IMR-90 (cell line): ENCODE measurements around the gene POLR2E. TPM values are rescaled to one million over a fixed set of nuclear protein-coding genes. Genes with fewer than 3 reads are reported as not detected.

ENCODE experiments used
- ATAC-seq: fragments of 200-7000 bp; cut with Tn5 transposase; 2 replicates; pipeline ENCODE4 v1.9.1; 2020; ENCODE audit warnings: low read depth, mild to moderate bottlenecking, moderate library complexity
- BruUV-seq: library from RNA; stranded (reverse); fragments of 400-500 nt; replicated peaks from 2 replicates; lab custom pipeline; 2021; lab: Mats Ljungman, UMichigan
- CTCF ChIA-PET: fragments of 300-600 bp; formaldehyde crosslinking; extraction: SDS; loops from one replicate; lab custom pipeline; 2021; ENCODE audit warnings: antibody characterized with exemption; lab: Yijun Ruan, JAX
- POLR2A ChIA-PET: fragments of 300-600 bp; sonication (Branson Sonifier 250); formaldehyde crosslinking; loops from one replicate; lab custom pipeline; 2022; ENCODE audit warnings: antibody characterized with exemption; ENCODE audit not compliant: unreplicated experiment; lab: Charles Lee
- DNase-seq: peaks from one replicate; pipeline ENCODE4 v3.0.0; 2013
- H2AFZ ChIP-seq: replicated peaks from 2 replicates; pipeline ENCODE3; 2013; ENCODE audit warnings: low read length, mild to moderate bottlenecking; ENCODE audit not compliant: poor library complexity
- H2AK5ac ChIP-seq: 2 replicates; pipeline ENCODE4 v1.6.1; 2013; ENCODE audit warnings: low read depth, low read length, inconsistent platforms
- H2AK9ac ChIP-seq: replicated peaks from 2 replicates; pipeline ENCODE3; 2013; ENCODE audit warnings: mild to moderate bottlenecking, low read depth, low read length, moderate library complexity; ENCODE audit not compliant: poor library complexity
- H2BK120ac ChIP-seq: 2 replicates; pipeline ENCODE4 v1.6.1; 2013; ENCODE audit warnings: low read depth, low read length, inconsistent platforms
- H2BK15ac ChIP-seq: 3 replicates; pipeline ENCODE4 v1.6.1; 2013; ENCODE audit warnings: low read depth, low read length, inconsistent platforms
- H2BK20ac ChIP-seq: 2 replicates; pipeline ENCODE4 v1.6.1; 2013; ENCODE audit warnings: low read depth, mild to moderate bottlenecking, inconsistent platforms, low read length, moderate library complexity
- H2BK5ac ChIP-seq: 2 replicates; pipeline ENCODE4 v1.6.1; 2013; ENCODE audit warnings: mild to moderate bottlenecking, low read depth, low read length, inconsistent platforms; ENCODE audit not compliant: poor library complexity, severe bottlenecking
- H3K14ac ChIP-seq: replicated peaks from 2 replicates; pipeline ENCODE4 v1.6.1; 2013; ENCODE audit warnings: low read depth, low read length, inconsistent platforms
- H3K18ac ChIP-seq: 2 replicates; pipeline ENCODE4 v1.6.1; 2013; ENCODE audit warnings: low read depth, low read length, control low read depth
- H3K23ac ChIP-seq: 2 replicates; pipeline ENCODE4 v1.6.1; 2013; ENCODE audit warnings: low read depth, low read length, inconsistent platforms
- H3K27ac ChIP-seq: 2 replicates; pipeline ENCODE4 v1.5.1; 2013; ENCODE audit warnings: mild to moderate bottlenecking, control low read depth, low read length; ENCODE audit not compliant: insufficient read depth
- H3K27me3 ChIP-seq: 2 replicates; pipeline ENCODE4 v1.6.1; 2013; ENCODE audit warnings: low read length; ENCODE audit not compliant: control insufficient read depth, insufficient read depth
- H3K36me3 ChIP-seq: 2 replicates; pipeline ENCODE4 v1.6.1; 2013; ENCODE audit warnings: low read length, mixed read lengths; ENCODE audit not compliant: control insufficient read depth, insufficient read depth
- H3K4ac ChIP-seq: 2 replicates; pipeline ENCODE4 v1.6.1; 2013; ENCODE audit warnings: low read depth, low read length, inconsistent platforms
- H3K4me1 ChIP-seq: 2 replicates; pipeline ENCODE4 v1.6.1; 2013; ENCODE audit warnings: low read length, mixed read lengths; ENCODE audit not compliant: control insufficient read depth, insufficient read depth
- H3K4me2 ChIP-seq: 2 replicates; pipeline ENCODE4 v1.6.1; 2013; ENCODE audit warnings: low read depth, mild to moderate bottlenecking, control low read depth, low read length, moderate library complexity
- H3K4me3 ChIP-seq: 2 replicates; pipeline ENCODE4 v1.5.1; 2013; ENCODE audit warnings: low read depth, mild to moderate bottlenecking, control low read depth, low read length, moderate library complexity; ENCODE audit not compliant: insufficient read depth
- H3K56ac ChIP-seq: 2 replicates; pipeline ENCODE4 v1.6.1; 2013; ENCODE audit warnings: low read length, inconsistent platforms; ENCODE audit not compliant: insufficient read depth; ENCODE audit errors: extremely low read depth
- H3K79me1 ChIP-seq, 2 experiments: 2 replicates each; pipeline ENCODE4 v1.6.1; 2013; ENCODE audit warnings: low read length in 2 of 2, inconsistent platforms in 1 of 2, low read depth in 1 of 2
- H3K9ac ChIP-seq: 2 replicates; pipeline ENCODE4 v1.6.1; 2013; ENCODE audit warnings: low read depth, low read length, control low read depth
- H3K9me1 ChIP-seq: 2 replicates; pipeline ENCODE4 v1.6.1; 2013; ENCODE audit warnings: low read length, inconsistent platforms; ENCODE audit not compliant: insufficient read depth
- H3K9me3 ChIP-seq: 2 replicates; pipeline ENCODE4 v1.6.1; 2013; ENCODE audit warnings: low read length; ENCODE audit not compliant: control insufficient read depth, insufficient read depth
- H4K20me1 ChIP-seq: 2 replicates; pipeline ENCODE4 v1.6.1; 2013; ENCODE audit warnings: low read length, inconsistent platforms; ENCODE audit not compliant: insufficient read depth
- H4K5ac ChIP-seq: 2 replicates; pipeline ENCODE4 v1.6.1; 2013; ENCODE audit warnings: mild to moderate bottlenecking, low read depth, low read length, control low read depth
- H4K8ac ChIP-seq, 2 experiments: 2 replicates each; pipeline ENCODE4 v1.6.1; 2013; ENCODE audit warnings: low read depth in 2 of 2, low read length in 2 of 2, control low read depth in 1 of 2, inconsistent platforms in 1 of 2
- H4K91ac ChIP-seq: 2 replicates; pipeline ENCODE4 v1.6.1; 2013; ENCODE audit warnings: low read depth, low read length, inconsistent platforms; ENCODE audit not compliant: insufficient read depth
- BHLHE40 ChIP-seq: fragments of 150-350 bp; IDR thresholded peaks from 2 replicates; pipeline ENCODE4 v1.6.1; 2016; ENCODE audit warnings: mild to moderate bottlenecking, low read depth, low read length
- CEBPB ChIP-seq: IDR thresholded peaks from 2 replicates; pipeline ENCODE4 v1.6.1; 2012; ENCODE audit warnings: low read depth, low read length, improper control_type of control experiment
- CHD1 ChIP-seq: IDR thresholded peaks from 2 replicates; pipeline ENCODE4 v1.6.1; 2012; ENCODE audit warnings: low read depth, low read length, improper control_type of control experiment
- CTCF ChIP-seq: conservative IDR thresholded peaks from 2 replicates; pipeline ENCODE4 v1.5.1; 2012; ENCODE audit warnings: mild to moderate bottlenecking, low read depth, low read length, improper control_type of control experiment
- FOS ChIP-seq: fragments of 150-350 bp; IDR thresholded peaks from 2 replicates; pipeline ENCODE4 v1.6.1; 2016; ENCODE audit warnings: low read depth, low read length
- MAFK ChIP-seq: IDR thresholded peaks from 2 replicates; pipeline ENCODE4 v1.6.1; 2012; ENCODE audit warnings: low read depth, low read length, improper control_type of control experiment
- MAZ ChIP-seq: IDR thresholded peaks from 2 replicates; pipeline ENCODE4 v1.6.1; 2012; ENCODE audit warnings: low read depth, mild to moderate bottlenecking, low read length, improper control_type of control experiment, moderate library complexity, borderline replicate concordance
- MXI1 ChIP-seq: IDR thresholded peaks from 2 replicates; pipeline ENCODE4 v1.6.1; 2012; ENCODE audit warnings: low read depth, mild to moderate bottlenecking, low read length, moderate library complexity, borderline replicate concordance
- NFE2L2 ChIP-seq: fragments of 150-350 bp; IDR thresholded peaks from 2 replicates; pipeline ENCODE4 v1.6.1; 2016; ENCODE audit warnings: low read depth, mild to moderate bottlenecking, low read length
- POLR2A ChIP-seq: IDR thresholded peaks from 2 replicates; pipeline ENCODE4 v1.6.1; 2012; ENCODE audit warnings: mild to moderate bottlenecking, low read depth, low read length
- RAD21 ChIP-seq: IDR thresholded peaks from 2 replicates; pipeline ENCODE4 v1.6.1; 2012; ENCODE audit warnings: low read length, improper control_type of control experiment
- RCOR1 ChIP-seq: IDR thresholded peaks from 2 replicates; pipeline ENCODE4 v1.6.1; 2012; ENCODE audit warnings: mild to moderate bottlenecking, low read length, improper control_type of control experiment; ENCODE audit not compliant: insufficient replicate concordance
- RFX5 ChIP-seq: IDR thresholded peaks from 2 replicates; pipeline ENCODE4 v1.8.0; 2012; ENCODE audit warnings: low read depth, mild to moderate bottlenecking, low read length, moderate library complexity
- SMC3 ChIP-seq: fragments of 150-350 bp; IDR thresholded peaks from 2 replicates; pipeline ENCODE4 v1.6.1; 2016; ENCODE audit warnings: low read depth, mild to moderate bottlenecking, antibody characterized with exemption, low read length, moderate library complexity
- USF2 ChIP-seq: fragments of 150-350 bp; IDR thresholded peaks from 2 replicates; pipeline ENCODE4 v1.6.1; 2017; ENCODE audit warnings: mild to moderate bottlenecking, antibody characterized with exemption, low read length, low read depth
- WGBS, 2 experiments: methylation state at CpG; one replicate each; pipeline versions ENCODE4 v1.1.5 to v1.1.7; 2013; ENCODE audit warnings: missing lambda C conversion rate in 2 of 2; ENCODE audit not compliant: insufficient read length in 1 of 2; ENCODE audit errors: extremely low coverage in 2 of 2; 5-methylcytosine and 5-hydroxymethylcytosine counted together
- dilution Hi-C: fragments of 300-500 bp; cut with HindIII; formaldehyde crosslinking; loops from one replicate; pipeline ENCODE4 v1.14.3; 2018; ENCODE audit warnings: low sequenced_read_pairs; ENCODE audit not compliant: unreplicated experiment
- in situ Hi-C: fragments of 300-500 bp; cut with MboI; formaldehyde crosslinking; loops from 3 replicates; pipeline ENCODE4 v1.14.3; 2019; ENCODE audit warnings: low sequenced_read_pairs, inconsistent platforms, mixed read lengths
- intact Hi-C: fragments of 100-400 bp; cut with micrococcal nuclease; formaldehyde crosslinking; loops from 2 replicates; pipeline ENCODE4 v1.10.0; 2022
- polyA plus RNA-seq, 3 experiments: library from polyadenylated mRNA; depleted of rRNA; stranded (reverse); fragments of >200 nt; gene quantifications; 2 replicates each; pipeline ENCODE4 v1.2.3, GENCODE V29; 2012; ENCODE audit warnings: low replicate concordance in 1 of 3
- total RNA-seq: library from RNA; depleted of rRNA; stranded (reverse); fragments of >200 nt; gene quantifications from 2 replicates; pipeline ENCODE4 v1.2.3, GENCODE V29; 2012
- TF ChIP-seq, protein P1 (sequence below): fragments of 150-350 bp; IDR thresholded peaks from 2 replicates; pipeline ENCODE4 v1.6.1; 2016; ENCODE audit warnings: low read depth, mild to moderate bottlenecking, low read length, moderate library complexity, borderline replicate concordance

POLR2E gene
- total and polyA plus RNA-seq, 2 of the 4 experiments (the other 2 are of a cell fraction), result 294 to 391 TPM

DNA sequence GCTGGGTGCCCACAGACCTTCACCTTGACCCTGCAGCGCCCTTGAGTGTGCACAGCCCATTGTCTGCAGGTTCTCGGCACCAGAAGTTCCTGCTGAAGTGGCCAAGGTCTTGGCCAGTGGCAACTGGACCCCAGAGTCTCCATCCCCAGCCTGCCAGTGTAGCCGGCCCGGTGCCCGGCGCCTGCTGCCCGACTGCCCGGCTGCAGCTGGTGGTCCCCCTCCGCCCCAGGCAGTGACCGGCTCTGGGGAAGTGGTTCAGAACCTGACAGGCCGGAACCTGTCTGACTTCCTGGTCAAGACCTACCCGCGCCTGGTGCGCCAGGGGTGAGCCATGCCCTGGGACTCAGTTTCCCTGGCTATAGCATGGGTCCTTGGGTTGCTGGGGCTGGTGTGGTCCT is 40.1 kb downstream of the POLR2E start:
- ATAC-seq, result no peak
- no peak overlapping the region for H4K91ac ChIP-seq
- no peak overlapping the region for H2BK120ac ChIP-seq
- H3K9me1 ChIP-seq, result no peaks in the 10 kb centered on the region
- H4K5ac ChIP-seq, result no peak overlapping the region
- no peak overlapping the region for H3K56ac ChIP-seq
- no peak for DNase-seq
- H3K27ac ChIP-seq, result no peak overlapping the region
- peaks cover 42% of the 10 kb centered on the region for H3K9me3 ChIP-seq
- no peak overlapping the region for H4K8ac ChIP-seq
- no peaks in the 10 kb centered on the region for H3K4me1 ChIP-seq
- ChIA-PET POLR2A (no interaction called here), CTCF (interaction anchor here (0.8 kb wide), 1 partner anchor 10 kb away, joined by 3 read pairs; no protein-coding TSS in a partner anchor)
- in situ Hi-C loops, result no loop called here
- H3K9ac ChIP-seq, result no peak overlapping the region
- no peak overlapping the region for H2AK9ac ChIP-seq
- no TSS peak for BruUV-seq
- H3K4me3 ChIP-seq, result no peak overlapping the region
- no peak overlapping the region for H3K4me2 ChIP-seq
- H3K23ac ChIP-seq, result no peak overlapping the region
- no peak overlapping the region for H3K14ac ChIP-seq
- no peak overlapping the region for H2BK15ac ChIP-seq
- dilution Hi-C loops, result no loop called here
- no peak overlapping the region for H2AFZ ChIP-seq
- H3K36me3 ChIP-seq, result peaks cover 1% of the 10 kb centered on the region; the same call in 1 of the 2 replicates
- no peaks in the 10 kb centered on the region for H3K79me1 ChIP-seq
- TF ChIP-seq MAZ, result no peak
- TF ChIP-seq NFE2L2, result no peak
- no peak for TF ChIP-seq CEBPB
- no peak for TF ChIP-seq CTCF
- TF ChIP-seq MAFK, result no peak
- no peak for TF ChIP-seq BHLHE40
- no peak for TF ChIP-seq POLR2A
- no peak for TF ChIP-seq RCOR1
- TF ChIP-seq SMC3, result no peak
- TF ChIP-seq, protein P1, sequence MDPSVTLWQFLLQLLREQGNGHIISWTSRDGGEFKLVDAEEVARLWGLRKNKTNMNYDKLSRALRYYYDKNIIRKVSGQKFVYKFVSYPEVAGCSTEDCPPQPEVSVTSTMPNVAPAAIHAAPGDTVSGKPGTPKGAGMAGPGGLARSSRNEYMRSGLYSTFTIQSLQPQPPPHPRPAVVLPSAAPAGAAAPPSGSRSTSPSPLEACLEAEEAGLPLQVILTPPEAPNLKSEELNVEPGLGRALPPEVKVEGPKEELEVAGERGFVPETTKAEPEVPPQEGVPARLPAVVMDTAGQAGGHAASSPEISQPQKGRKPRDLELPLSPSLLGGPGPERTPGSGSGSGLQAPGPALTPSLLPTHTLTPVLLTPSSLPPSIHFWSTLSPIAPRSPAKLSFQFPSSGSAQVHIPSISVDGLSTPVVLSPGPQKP, result no peak
- no peak for TF ChIP-seq FOS
- no peak for TF ChIP-seq USF2
- TF ChIP-seq CHD1, result no peak
- no peak for TF ChIP-seq RAD21
- TF ChIP-seq MXI1, result no peak
- no peak for TF ChIP-seq RFX5
- H2BK5ac ChIP-seq, result no peak overlapping the region
- intact Hi-C loops, result no loop called here
- no peak overlapping the region for H2BK20ac ChIP-seq
- H3K18ac ChIP-seq, result no peak overlapping the region
- H3K4ac ChIP-seq, result no peak overlapping the region
- H4K20me1 ChIP-seq, result no peaks in the 10 kb centered on the region
- H2AK5ac ChIP-seq, result no peak overlapping the region
- no peaks in the 10 kb centered on the region for H3K27me3 ChIP-seq
- WGBS, 2 experiments, result 100% methylated on average over 4 of the region's 14 CpGs; no CpG with 5 or more reads in 1 of the 2 experiments
